Measurements from ENCODE around the gene SNX5. TPM values are rescaled to one million over a fixed set of nuclear protein-coding genes. Genes with fewer than 3 reads are reported as not detected.

The SNX5 gene
- total RNA-seq, 2 experiments from 2014 or later, result 58.3 to 60.3 TPM

GRCh38 chr20:17952692-17953684 is 15.6 kb downstream of the SNX5 start:
- Histone ChIP-seq H3K36me3 (ENCODE audit: insufficient read depth, low read length) (peaks cover 87% of the 10 kb centered on the region), H3K27ac (ENCODE audit: low read depth in 1 of 2, low read length in 2 of 2) (no peak overlapping the region), H3K4me3 (ENCODE audit: low read length) (no peak overlapping the region), H3K4me1 (ENCODE audit: insufficient read depth, low read length) (peaks cover 13% of the 10 kb centered on the region), H3K27me3 (ENCODE audit: control insufficient read depth in 1 of 2, insufficient read depth in 2 of 2, low read length in 2 of 2) (no peaks in the 10 kb centered on the region), H3K9me3 (ENCODE audit: control insufficient read depth in 1 of 2, insufficient read depth in 1 of 2, low read length in 2 of 2) (no peaks in the 10 kb centered on the region)
- H3K9me3 Mint-ChIP-seq, result no peaks in the 10 kb centered on the region
- no peaks in the 10 kb centered on the region for H3K27me3 Mint-ChIP-seq
- ATAC-seq (ENCODE audit: poor library complexity) (no peak), DNase-seq (no peak)
- H3K27ac Mint-ChIP-seq, result no peak overlapping the region
- peaks cover 95% of the 10 kb centered on the region for H3K36me3 Mint-ChIP-seq (ENCODE audit: low read depth)
- intact Hi-C loops (cut with DNase I, micrococcal nuclease), result no loop called here
- ChIA-PET CTCF (no interaction called here), POLR2A (interaction anchor here (0.6 to 1.5 kb wide), 4 partner anchors 9 to 23 kb away, joined by 3 to 4 read pairs (median 3); no protein-coding TSS in a partner anchor)
- TF ChIP-seq CTCF (IDR thresholded peaks at IDR 0.05), result no peak
- no peak overlapping the region for H3K4me3 Mint-ChIP-seq
- peaks cover 24% of the 10 kb centered on the region for H3K4me1 Mint-ChIP-seq (ENCODE audit: low read depth)

- ATAC-seq (ENCODE audit: poor library complexity) (no peak), DNase-seq (no peak)
- no peak overlapping the region for H3K27ac ChIP-seq (ENCODE audit: low read depth in 1 of 2, low read length in 2 of 2)
- no peaks in the 10 kb centered on the region for H3K27me3 ChIP-seq (ENCODE audit: control insufficient read depth in 1 of 2, insufficient read depth in 2 of 2, low read length in 2 of 2)
- no peaks in the 10 kb centered on the region for H3K9me3 ChIP-seq (ENCODE audit: control insufficient read depth in 1 of 2, insufficient read depth in 1 of 2, low read length in 2 of 2)
- Mint-ChIP-seq H3K27me3 (no peaks in the 10 kb centered on the region), H3K4me1 (ENCODE audit: low read depth) (peaks cover 11% of the 10 kb centered on the region), H3K4me3 (no peak overlapping the region), H3K36me3 (ENCODE audit: low read depth) (peaks cover 100% of the 10 kb centered on the region), H3K9me3 (no peaks in the 10 kb centered on the region), H3K27ac (no peak overlapping the region)
- intact Hi-C loops (cut with DNase I, micrococcal nuclease), result no loop called here
- H3K4me3 ChIP-seq (ENCODE audit: low read length), result no peak overlapping the region
- no peak for TF ChIP-seq CTCF (IDR thresholded peaks at IDR 0.05)
- peaks cover 97% of the 10 kb centered on the region for H3K36me3 ChIP-seq (ENCODE audit: insufficient read depth, low read length)
- peaks cover 8% of the 10 kb centered on the region for H3K4me1 ChIP-seq (ENCODE audit: insufficient read depth, low read length)
- ChIA-PET POLR2A (interaction anchor here (0.7 to 1.5 kb wide), 2 partner anchors 14 to 18 kb away, joined by 3 read pairs; no protein-coding TSS in a partner anchor), CTCF (interaction anchor here (0.7 kb wide), 1 partner anchor 15 kb away, joined by 3 read pairs; no protein-coding TSS in a partner anchor)
These were observed 17.3 kb downstream of the SNX5 start for GRCh38 chr20:17951323-17951722.

GRCh38 chr20:17950670-17951069 is 17.9 kb downstream of the SNX5 start:
- Mint-ChIP-seq H3K27ac (no peak overlapping the region), H3K4me3 (no peak overlapping the region), H3K27me3 (no peaks in the 10 kb centered on the region), H3K36me3 (ENCODE audit: low read depth) (peaks cover 100% of the 10 kb centered on the region), H3K4me1 (ENCODE audit: low read depth) (peaks cover 9% of the 10 kb centered on the region), H3K9me3 (no peaks in the 10 kb centered on the region)
- ChIA-PET CTCF (no interaction called here), POLR2A (no interaction called here)
- intact Hi-C loops (cut with DNase I, micrococcal nuclease), result no loop called here
- DNase-seq, result no peak
- no peaks in the 10 kb centered on the region for H3K9me3 ChIP-seq (ENCODE audit: control insufficient read depth in 1 of 2, insufficient read depth in 1 of 2, low read length in 2 of 2)
- H3K27me3 ChIP-seq (ENCODE audit: control insufficient read depth in 1 of 2, insufficient read depth in 2 of 2, low read length in 2 of 2), result no peaks in the 10 kb centered on the region
- peaks cover 97% of the 10 kb centered on the region for H3K36me3 ChIP-seq (ENCODE audit: insufficient read depth, low read length)
- no peak overlapping the region for H3K4me3 ChIP-seq (ENCODE audit: low read length)
- TF ChIP-seq CTCF (IDR thresholded peaks at IDR 0.05), result no peak
- ATAC-seq (ENCODE audit: poor library complexity), result no peak
- peaks cover 1% of the 10 kb centered on the region for H3K4me1 ChIP-seq (ENCODE audit: insufficient read depth, low read length)
- H3K27ac ChIP-seq (ENCODE audit: low read depth in 1 of 2, low read length in 2 of 2), result no peak overlapping the region
